ENCODE data around the gene CASP10.

DNA sequence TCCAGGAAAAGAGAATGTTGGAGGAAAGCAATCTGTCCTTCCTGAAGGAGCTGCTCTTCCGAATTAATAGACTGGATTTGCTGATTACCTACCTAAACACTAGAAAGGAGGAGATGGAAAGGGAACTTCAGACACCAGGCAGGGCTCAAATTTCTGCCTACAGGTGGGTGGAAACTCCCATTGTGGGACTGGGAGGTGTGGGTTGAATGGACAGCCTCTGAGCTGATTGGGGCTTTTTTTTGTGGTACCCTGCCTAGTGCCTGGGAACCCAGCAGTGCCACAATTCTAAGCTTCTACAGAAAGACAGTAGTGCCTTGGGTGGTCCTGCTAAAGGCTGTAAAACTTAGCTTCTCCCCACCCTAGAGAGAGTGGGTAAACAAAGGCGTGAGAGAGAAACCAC lies 83.7 kb downstream of the CASP10 start:
- TF ChIP-seq, protein P1, sequence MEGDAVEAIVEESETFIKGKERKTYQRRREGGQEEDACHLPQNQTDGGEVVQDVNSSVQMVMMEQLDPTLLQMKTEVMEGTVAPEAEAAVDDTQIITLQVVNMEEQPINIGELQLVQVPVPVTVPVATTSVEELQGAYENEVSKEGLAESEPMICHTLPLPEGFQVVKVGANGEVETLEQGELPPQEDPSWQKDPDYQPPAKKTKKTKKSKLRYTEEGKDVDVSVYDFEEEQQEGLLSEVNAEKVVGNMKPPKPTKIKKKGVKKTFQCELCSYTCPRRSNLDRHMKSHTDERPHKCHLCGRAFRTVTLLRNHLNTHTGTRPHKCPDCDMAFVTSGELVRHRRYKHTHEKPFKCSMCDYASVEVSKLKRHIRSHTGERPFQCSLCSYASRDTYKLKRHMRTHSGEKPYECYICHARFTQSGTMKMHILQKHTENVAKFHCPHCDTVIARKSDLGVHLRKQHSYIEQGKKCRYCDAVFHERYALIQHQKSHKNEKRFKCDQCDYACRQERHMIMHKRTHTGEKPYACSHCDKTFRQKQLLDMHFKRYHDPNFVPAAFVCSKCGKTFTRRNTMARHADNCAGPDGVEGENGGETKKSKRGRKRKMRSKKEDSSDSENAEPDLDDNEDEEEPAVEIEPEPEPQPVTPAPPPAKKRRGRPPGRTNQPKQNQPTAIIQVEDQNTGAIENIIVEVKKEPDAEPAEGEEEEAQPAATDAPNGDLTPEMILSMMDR (IDR thresholded peaks at IDR 0.05): no peak
- TF ChIP-seq POLR2A (IDR thresholded peaks at IDR 0.05) (no peak), POLR2AphosphoS5 (IDR thresholded peaks at IDR 0.05) (no peak)

Measured in breast epithelium (tissue), 3 donors.